Fibroblast of lung (primary cell): Measurements from ENCODE around the gene UNC13C. TPM values are rescaled to one million over a fixed set of nuclear protein-coding genes. Genes with fewer than 3 reads are reported as not detected.
"Not testable (repeated sequence)": the region's sequence is repeated elsewhere in the genome, so short reads cannot be mapped to it uniquely, and the experiment has no call there.

Experiments used
- DNase-seq, 2 donors: peaks; one replicate each; pipeline versions ENCODE4 v3.0.0 to v3.0.0-alpha.2; 2010; ENCODE audit warnings: low read depth in 2 of 2
- H2AFZ ChIP-seq: 2 replicates; pipeline ENCODE4 v1.5.1; 2012; ENCODE audit warnings: low read length, control low read depth, inconsistent platforms
- H3K27ac ChIP-seq: 2 replicates; pipeline ENCODE4 v1.5.1; 2011; ENCODE audit warnings: low read length, control low read depth; ENCODE audit not compliant: insufficient read depth
- H3K27me3 ChIP-seq: 2 replicates; pipeline ENCODE4 v1.5.1; 2011; ENCODE audit warnings: mild to moderate bottlenecking, low read length; ENCODE audit not compliant: control insufficient read depth, insufficient read depth
- H3K36me3 ChIP-seq: 2 replicates; pipeline ENCODE4 v1.5.1; 2011; ENCODE audit warnings: low read length; ENCODE audit not compliant: control insufficient read depth, insufficient read depth
- H3K4me1 ChIP-seq: 2 replicates; pipeline ENCODE4 v1.5.1; 2011; ENCODE audit warnings: low read length; ENCODE audit not compliant: control insufficient read depth, insufficient read depth; ENCODE audit errors: extremely low read depth
- H3K4me2 ChIP-seq: 2 replicates; pipeline ENCODE4 v1.5.1; 2011; ENCODE audit warnings: low read length, control low read depth; ENCODE audit not compliant: insufficient read depth; ENCODE audit errors: extremely low read depth
- H3K4me3 ChIP-seq, 4 experiments: fragments of 200-600 bp in 1 of 4; sonication (generic) in 1 of 4; replicated peaks in 1 of 4; 2 replicates each; pipeline ENCODE4 v1.5.1; 2011 to 2016; ENCODE audit warnings: low read length in 4 of 4, low read depth in 3 of 4, mild to moderate bottlenecking in 3 of 4, control low read depth in 2 of 4, inconsistent platforms in 1 of 4, mixed read lengths in 1 of 4; ENCODE audit not compliant: insufficient read depth in 1 of 4; ENCODE audit errors: control extremely low read depth in 1 of 4
- H3K79me2 ChIP-seq: 2 replicates; pipeline ENCODE4 v1.5.1; 2012; ENCODE audit warnings: mild to moderate bottlenecking, low read length, inconsistent platforms; ENCODE audit not compliant: control insufficient read depth, insufficient read depth
- H3K9ac ChIP-seq: 2 replicates; pipeline ENCODE4 v1.5.1; 2011; ENCODE audit warnings: mild to moderate bottlenecking, low read length, control low read depth; ENCODE audit not compliant: insufficient read depth
- H3K9me3 ChIP-seq: 2 replicates; pipeline ENCODE4 v1.5.1; 2012; ENCODE audit warnings: low read depth, low read length; ENCODE audit not compliant: control insufficient read depth, insufficient read depth
- H4K20me1 ChIP-seq: 2 replicates; pipeline ENCODE4 v1.5.1; 2011; ENCODE audit warnings: low read length; ENCODE audit not compliant: control insufficient read depth, insufficient read depth; ENCODE audit errors: extremely low read depth
- EZH2 ChIP-seq: IDR thresholded peaks from 2 replicates; pipeline ENCODE4 v1.5.1; 2012; ENCODE audit warnings: low read length, control low read depth, mild to moderate bottlenecking; ENCODE audit errors: missing control alignments
- polyA plus RNA-seq, 2 donors: library from polyadenylated mRNA; depleted of rRNA in 1 of 2; stranded (reverse) in 1 of 2; unstranded in 1 of 2; fragments of >200 nt; gene quantifications; 2 replicates each; pipeline ENCODE4 v1.2.1, GENCODE V29; 2011 to 2012; ENCODE audit warnings: missing spikeins in 1 of 2
- total RNA-seq: library from RNA; depleted of rRNA; stranded (reverse); fragments of >200 nt; gene quantifications from 2 replicates; pipeline ENCODE4 v1.2.1, GENCODE V29; 2014
- TF ChIP-seq, protein P1 (sequence below), 2 donors: IDR thresholded peaks in 1 of 2; conservative IDR thresholded peaks in 1 of 2; 1 replicate in 1 of 2; 2 replicates in 1 of 2; pipeline ENCODE4 v1.5.1; 2011 to 2012; ENCODE audit warnings: low read length in 2 of 2, control low read depth in 1 of 2, inconsistent platforms in 1 of 2, low read depth in 1 of 2, mild to moderate bottlenecking in 1 of 2

UNC13C gene
- total and polyA plus RNA-seq, 2 donors (not counting 1 experiment from before 2014, with no cell fraction given) = not detected

DNA sequence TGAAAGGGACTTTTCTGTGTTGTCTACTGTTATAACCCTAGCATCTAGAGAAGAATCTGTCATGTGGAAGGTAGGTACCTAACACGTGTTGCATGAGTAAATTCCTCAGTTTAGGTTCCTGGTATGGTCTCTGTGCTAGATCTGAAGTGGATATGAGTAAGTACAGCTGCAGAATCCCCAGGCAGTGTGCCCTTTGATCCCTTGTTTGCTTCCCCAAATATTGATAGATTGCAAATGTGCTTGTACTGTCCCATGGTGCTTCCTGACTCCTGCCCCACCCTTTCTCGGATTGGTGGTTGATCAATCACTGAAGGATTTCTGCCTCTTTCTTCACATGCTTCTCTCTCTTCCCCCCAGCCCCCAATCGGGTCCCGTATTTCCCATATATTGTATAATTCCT is 450.4 kb downstream of the UNC13C start:
- H3K9me3 ChIP-seq = no peaks in the 10 kb centered on the region
- no peaks in the 10 kb centered on the region for H4K20me1 ChIP-seq
- no peak overlapping the region for H3K4me3 ChIP-seq
- no peak overlapping the region for H3K4me2 ChIP-seq
- no peaks in the 10 kb centered on the region for H3K36me3 ChIP-seq
- H3K9ac ChIP-seq = no peak overlapping the region
- no peaks in the 10 kb centered on the region for H3K27me3 ChIP-seq
- no peaks in the 10 kb centered on the region for H3K4me1 ChIP-seq
- DNase-seq = no peak
- no peaks in the 10 kb centered on the region for H3K79me2 ChIP-seq
- no peak overlapping the region for H2AFZ ChIP-seq
- TF ChIP-seq EZH2 = no peak
- TF ChIP-seq, protein P1, sequence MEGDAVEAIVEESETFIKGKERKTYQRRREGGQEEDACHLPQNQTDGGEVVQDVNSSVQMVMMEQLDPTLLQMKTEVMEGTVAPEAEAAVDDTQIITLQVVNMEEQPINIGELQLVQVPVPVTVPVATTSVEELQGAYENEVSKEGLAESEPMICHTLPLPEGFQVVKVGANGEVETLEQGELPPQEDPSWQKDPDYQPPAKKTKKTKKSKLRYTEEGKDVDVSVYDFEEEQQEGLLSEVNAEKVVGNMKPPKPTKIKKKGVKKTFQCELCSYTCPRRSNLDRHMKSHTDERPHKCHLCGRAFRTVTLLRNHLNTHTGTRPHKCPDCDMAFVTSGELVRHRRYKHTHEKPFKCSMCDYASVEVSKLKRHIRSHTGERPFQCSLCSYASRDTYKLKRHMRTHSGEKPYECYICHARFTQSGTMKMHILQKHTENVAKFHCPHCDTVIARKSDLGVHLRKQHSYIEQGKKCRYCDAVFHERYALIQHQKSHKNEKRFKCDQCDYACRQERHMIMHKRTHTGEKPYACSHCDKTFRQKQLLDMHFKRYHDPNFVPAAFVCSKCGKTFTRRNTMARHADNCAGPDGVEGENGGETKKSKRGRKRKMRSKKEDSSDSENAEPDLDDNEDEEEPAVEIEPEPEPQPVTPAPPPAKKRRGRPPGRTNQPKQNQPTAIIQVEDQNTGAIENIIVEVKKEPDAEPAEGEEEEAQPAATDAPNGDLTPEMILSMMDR (conservative IDR thresholded peaks at IDR 0.05 in 1 of 2, IDR thresholded peaks at IDR 0.05 in 1 of 2; ENCODE audit: low read depth in 1 of 2, low read length in 2 of 2) = no peak
- H3K27ac ChIP-seq = no peak overlapping the region

DNA sequence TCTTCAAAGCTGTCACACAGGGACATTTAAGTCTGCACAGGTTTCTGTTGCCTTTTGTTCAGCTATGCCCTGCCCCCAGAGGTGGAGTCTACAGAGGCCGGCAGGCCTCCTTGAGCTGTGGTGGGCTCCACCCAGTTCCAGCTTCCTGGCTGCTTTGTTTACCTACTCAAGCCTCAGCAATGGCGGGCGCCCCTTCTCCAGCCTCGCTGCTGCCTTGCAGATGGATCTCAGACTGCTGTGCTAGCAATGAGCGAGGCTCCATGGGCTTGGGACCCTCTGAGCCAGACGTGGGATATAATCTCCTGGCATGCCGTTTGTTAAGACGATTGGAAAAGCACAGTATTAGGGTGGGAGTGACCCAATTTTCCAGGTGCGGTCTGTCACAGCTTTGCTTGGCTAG is 472.0 kb downstream of the UNC13C start:
- not testable (repeated sequence) for DNase-seq, H3K9ac ChIP-seq, H3K27ac ChIP-seq

DNA sequence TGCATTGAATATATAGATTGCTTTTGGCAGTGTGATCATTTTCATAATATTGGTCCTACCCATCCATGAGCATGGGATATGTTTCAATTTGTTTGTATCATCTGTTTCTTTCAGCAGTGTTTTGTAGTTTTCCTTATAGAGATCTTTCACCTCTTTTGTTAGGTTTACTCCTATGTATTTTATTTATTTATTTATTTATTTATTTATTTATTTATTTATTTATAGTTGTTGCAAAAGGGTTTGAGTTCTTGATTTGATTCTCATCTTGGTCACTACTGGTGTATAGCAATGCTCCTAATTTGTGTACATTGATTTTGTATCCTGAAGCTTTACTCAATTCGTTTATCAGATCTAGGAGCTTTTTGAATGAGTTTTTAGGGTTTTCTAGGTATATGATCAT is 478.2 kb downstream of the UNC13C start:
- no peak overlapping the region for H3K4me2 ChIP-seq
- no peak overlapping the region for H2AFZ ChIP-seq
- H3K4me1 ChIP-seq = no peaks in the 10 kb centered on the region
- H3K79me2 ChIP-seq = no peaks in the 10 kb centered on the region
- H3K36me3 ChIP-seq = no peaks in the 10 kb centered on the region
- no peaks in the 10 kb centered on the region for H3K27me3 ChIP-seq
- DNase-seq = no peak
- no peak overlapping the region for H3K9ac ChIP-seq
- H3K9me3 ChIP-seq = no peaks in the 10 kb centered on the region
- H3K4me3 ChIP-seq = no peak overlapping the region
- TF ChIP-seq EZH2 = no peak
- TF ChIP-seq, protein P1 (conservative IDR thresholded peaks at IDR 0.05 in 1 of 2, IDR thresholded peaks at IDR 0.05 in 1 of 2; ENCODE audit: low read depth in 1 of 2, low read length in 2 of 2) = no peak
- no peaks in the 10 kb centered on the region for H4K20me1 ChIP-seq
- no peak overlapping the region for H3K27ac ChIP-seq

More for the DNA sequence above, 472.0 kb downstream of the UNC13C start:
- not testable (repeated sequence) for H2AFZ ChIP-seq, H3K79me2 ChIP-seq, H3K27me3 ChIP-seq, H3K9me3 ChIP-seq, H3K4me1 ChIP-seq, H3K4me2 ChIP-seq, H4K20me1 ChIP-seq, H3K36me3 ChIP-seq, H3K4me3 ChIP-seq

DNA sequence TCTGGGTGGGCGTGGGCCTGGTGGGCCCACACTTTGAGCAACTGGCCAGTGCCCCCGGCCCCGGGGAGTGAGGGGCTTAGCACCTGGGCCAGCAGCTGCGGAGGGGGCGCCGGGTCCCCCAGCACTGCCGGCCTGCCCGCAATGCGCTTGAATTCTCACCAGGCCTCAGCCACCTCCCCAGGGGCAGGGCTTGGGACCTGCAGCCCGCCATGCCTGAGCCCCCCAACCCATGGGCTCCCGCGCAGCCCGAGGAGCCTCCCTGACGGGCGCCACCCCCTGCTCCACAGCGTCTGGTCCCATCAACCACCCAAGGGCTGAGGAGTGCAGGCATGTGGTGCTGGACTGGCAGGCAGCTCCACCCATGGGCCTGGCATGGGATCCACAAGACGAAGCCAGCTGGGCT is 484.3 kb downstream of the UNC13C start:
- DNase-seq = no peak
- Histone ChIP-seq H3K79me2 (no peaks in the 10 kb centered on the region), H4K20me1 (no peaks in the 10 kb centered on the region), H3K4me2 (no peak overlapping the region), H3K36me3 (no peaks in the 10 kb centered on the region), H3K27me3 (no peaks in the 10 kb centered on the region), H3K9ac (no peak overlapping the region), H3K9me3 (no peaks in the 10 kb centered on the region), H3K4me1 (no peaks in the 10 kb centered on the region), H3K4me3 (no peak overlapping the region), H2AFZ (no peak overlapping the region), H3K27ac (no peak overlapping the region)
- TF ChIP-seq, protein P1 (conservative IDR thresholded peaks at IDR 0.05 in 1 of 2, IDR thresholded peaks at IDR 0.05 in 1 of 2; ENCODE audit: low read depth in 1 of 2, low read length in 2 of 2) = no peak
- TF ChIP-seq EZH2 = no peak
